22Rv1 (cell line): ENCODE data around the gene LPIN2.

ENCODE experiments used
- CTCF ChIP-seq: fragments of 450-650 bp; IDR thresholded peaks from 2 replicates; pipeline ENCODE4 v1.5.1; 2017; ENCODE audit warnings: mild to moderate bottlenecking
- ZFX ChIP-seq: fragments of 450-650 bp; IDR thresholded peaks from 2 replicates; pipeline ENCODE4 v1.6.1; 2017; ENCODE audit warnings: antibody characterized with exemption, borderline replicate concordance

GRCh38 chr18:3057526-3057925 is 44.6 kb upstream of the LPIN2 start:
- TF ChIP-seq CTCF, result no peak
- no peak for TF ChIP-seq ZFX
